Effector memory CD4-positive, alpha-beta T cell (primary cell): ENCODE results near the gene MIB1.
"Not testable (repeated sequence)": the region's sequence is repeated elsewhere in the genome, so short reads cannot be mapped to it uniquely, and the experiment has no call there.

Source experiments
- DNase-seq, 3 donors: peaks; one replicate each; pipeline ENCODE4 v3.0.0-alpha.2; 2020
- H3K27ac ChIP-seq: 2 replicates; pipeline ENCODE4 v1.7.0; 2013; ENCODE audit warnings: mild to moderate bottlenecking, low read length, moderate library complexity; ENCODE audit not compliant: insufficient read depth, poor library complexity, severe bottlenecking
- H3K27me3 ChIP-seq: replicated peaks from 2 replicates; pipeline ENCODE4 v1.7.0; 2013; ENCODE audit warnings: mild to moderate bottlenecking, low read length; ENCODE audit not compliant: insufficient read depth, control insufficient read depth, poor library complexity, severe bottlenecking
- H3K36me3 ChIP-seq: 2 replicates; pipeline ENCODE4 v1.7.0; 2013; ENCODE audit warnings: mild to moderate bottlenecking, low read length, moderate library complexity; ENCODE audit not compliant: control insufficient read depth, insufficient read depth
- H3K4me1 ChIP-seq: 2 replicates; pipeline ENCODE4 v1.7.0; 2013; ENCODE audit warnings: low read length, mild to moderate bottlenecking; ENCODE audit not compliant: control insufficient read depth, insufficient read depth, poor library complexity, severe bottlenecking
- H3K4me3 ChIP-seq: 2 replicates; pipeline ENCODE4 v1.7.0; 2013; ENCODE audit warnings: low read length, low read depth, mild to moderate bottlenecking; ENCODE audit not compliant: insufficient read depth, poor library complexity, severe bottlenecking
- H3K9me3 ChIP-seq: 2 replicates; pipeline ENCODE4 v1.7.0; 2013; ENCODE audit warnings: mild to moderate bottlenecking, low read length, moderate library complexity; ENCODE audit not compliant: control insufficient read depth

Gene MIB1

GRCh38 chr18:21714474-21714873 lies 26.1 kb upstream of the MIB1 start:
- H3K9me3 ChIP-seq, result no peaks in the 10 kb centered on the region
- H3K27ac ChIP-seq, result no peak overlapping the region
- H3K27me3 ChIP-seq, result no peaks in the 10 kb centered on the region
- no peak for DNase-seq
- no peaks in the 10 kb centered on the region for H3K36me3 ChIP-seq
- H3K4me3 ChIP-seq, result no peak overlapping the region
- no peaks in the 10 kb centered on the region for H3K4me1 ChIP-seq

GRCh38 chr18:21722687-21723086 lies 17.9 kb upstream of the MIB1 start:
- no peak overlapping the region for H3K4me3 ChIP-seq
- H3K27ac ChIP-seq, result no peak overlapping the region
- DNase-seq, result no peak
- no peaks in the 10 kb centered on the region for H3K9me3 ChIP-seq
- H3K4me1 ChIP-seq, result no peaks in the 10 kb centered on the region
- H3K27me3 ChIP-seq, result no peaks in the 10 kb centered on the region
- H3K36me3 ChIP-seq, result no peaks in the 10 kb centered on the region

GRCh38 chr18:21725201-21725600 lies 15.4 kb upstream of the MIB1 start:
- H3K4me1 ChIP-seq, result no peaks in the 10 kb centered on the region
- H3K9me3 ChIP-seq, result no peaks in the 10 kb centered on the region
- no peak for DNase-seq
- no peaks in the 10 kb centered on the region for H3K27me3 ChIP-seq
- no peak overlapping the region for H3K27ac ChIP-seq
- no peaks in the 10 kb centered on the region for H3K36me3 ChIP-seq
- no peak overlapping the region for H3K4me3 ChIP-seq

GRCh38 chr18:21727702-21728101 lies 12.9 kb upstream of the MIB1 start:
- H3K36me3 ChIP-seq, result no peaks in the 10 kb centered on the region
- H3K27ac ChIP-seq, result no peak overlapping the region
- no peaks in the 10 kb centered on the region for H3K27me3 ChIP-seq
- no peak for DNase-seq
- no peak overlapping the region for H3K4me3 ChIP-seq
- H3K4me1 ChIP-seq, result no peaks in the 10 kb centered on the region
- H3K9me3 ChIP-seq, result no peaks in the 10 kb centered on the region

- Histone ChIP-seq H3K27me3 (no peaks in the 10 kb centered on the region), H3K4me3 (no peak overlapping the region), H3K4me1 (no peaks in the 10 kb centered on the region), H3K36me3 (no peaks in the 10 kb centered on the region), H3K27ac (no peak overlapping the region), H3K9me3 (no peaks in the 10 kb centered on the region)
- DNase-seq, result no peak
These were observed 7.6 kb upstream of the MIB1 start for GRCh38 chr18:21733011-21733410.

- H3K9me3 ChIP-seq, result no peaks in the 10 kb centered on the region
These were observed 5.1 kb upstream of the MIB1 start for GRCh38 chr18:21735452-21736015.

GRCh38 chr18:21736926-21737325 lies 3.7 kb upstream of the MIB1 start:
- not testable (repeated sequence) for H3K9me3 ChIP-seq, H3K27me3 ChIP-seq, H3K27ac ChIP-seq, H3K4me1 ChIP-seq, H3K4me3 ChIP-seq, H3K36me3 ChIP-seq, DNase-seq

More at GRCh38 chr18:21735452-21736015, 5.1 kb upstream of the MIB1 start:
- DNase-seq, result peak; percentile 41 to 56 (median 52)
- H3K36me3 ChIP-seq, result no peaks in the 10 kb centered on the region
- no peaks in the 10 kb centered on the region for H3K27me3 ChIP-seq
- peak overlapping the region; percentile 45 for H3K27ac ChIP-seq
- H3K4me1 ChIP-seq, result no peaks in the 10 kb centered on the region
- no peak overlapping the region for H3K4me3 ChIP-seq

GRCh38 chr18:21739604-21740537 lies 721 bp upstream of the MIB1 start:
- DNase-seq, result no peak
- H3K27ac ChIP-seq, result peak overlapping the region; percentile 94
- no peaks in the 10 kb centered on the region for H3K27me3 ChIP-seq
- no peaks in the 10 kb centered on the region for H3K9me3 ChIP-seq
- H3K4me3 ChIP-seq, result no peak overlapping the region
- H3K36me3 ChIP-seq, result no peaks in the 10 kb centered on the region
- no peaks in the 10 kb centered on the region for H3K4me1 ChIP-seq

GRCh38 chr18:21741312-21741561 lies 645 bp downstream of the MIB1 start:
- H3K9me3 ChIP-seq, result no peaks in the 10 kb centered on the region
- DNase-seq, result no peak
- peak overlapping the region; percentile 94 for H3K27ac ChIP-seq
- H3K27me3 ChIP-seq, result no peaks in the 10 kb centered on the region
- peaks cover 10% of the 10 kb centered on the region for H3K4me1 ChIP-seq
- H3K36me3 ChIP-seq, result no peaks in the 10 kb centered on the region
- H3K4me3 ChIP-seq, result peak overlapping the region; percentile 96

GRCh38 chr18:21741562-21742314 lies 1.1 kb downstream of the MIB1 start:
- DNase-seq, result peak in 2 of 3 donors; percentile 8 to 15
- H3K27ac ChIP-seq, result peak overlapping the region; percentile 67
- no peaks in the 10 kb centered on the region for H3K36me3 ChIP-seq
- peaks cover 10% of the 10 kb centered on the region for H3K4me1 ChIP-seq
- no peaks in the 10 kb centered on the region for H3K27me3 ChIP-seq
- no peaks in the 10 kb centered on the region for H3K9me3 ChIP-seq
- peak overlapping the region; percentile 96 for H3K4me3 ChIP-seq
